HG03457 (cell line): ENCODE data around the gene TTLL6.
"Not testable (repeated sequence)": the region's sequence is repeated elsewhere in the genome, so short reads cannot be mapped to it uniquely, and the experiment has no call there.

Source experiments
- ATAC-seq: cut with Tn5 transposase; IDR thresholded peaks from one replicate; pipeline ENCODE4 v1.9.1; 2021; ENCODE audit warnings: moderate number of reproducible peaks; ENCODE audit not compliant: unreplicated experiment

TTLL6 gene

GRCh38 chr17:48816774-48817590, at the start of gene TTLL6:
Gene TTLL6 (minus strand): TSS chr17:48817229. CDS start chr17:48817072, 157 bp downstream.
- peak; percentile 76 for ATAC-seq

GRCh38 chr17:48860456-48860855, 43.4 kb upstream of the TTLL6 start:
- no peak for ATAC-seq

- ATAC-seq, result no peak
Measured at GRCh38 chr17:48860034-48860433, 43.0 kb upstream of the TTLL6 start.

- ATAC-seq, result no peak
Measured at GRCh38 chr17:48856122-48856821, 39.2 kb upstream of the TTLL6 start.

- no peak for ATAC-seq
Measured at GRCh38 chr17:48854774-48855476, 37.9 kb upstream of the TTLL6 start.

GRCh38 chr17:48850792-48851323, 33.8 kb upstream of the TTLL6 start:
- no peak for ATAC-seq

GRCh38 chr17:48843187-48843900, 26.3 kb upstream of the TTLL6 start:
- no peak for ATAC-seq

- ATAC-seq, result no peak
Measured at GRCh38 chr17:48842746-48843145, 25.7 kb upstream of the TTLL6 start.

- peak; percentile 54 for ATAC-seq
Measured at GRCh38 chr17:48841395-48841831, 24.4 kb upstream of the TTLL6 start.

GRCh38 chr17:48840441-48840840, 23.4 kb upstream of the TTLL6 start:
- no peak for ATAC-seq

- not testable (repeated sequence) for ATAC-seq
Measured at GRCh38 chr17:48837458-48837857, 20.4 kb upstream of the TTLL6 start.

GRCh38 chr17:48835971-48836370, 18.9 kb upstream of the TTLL6 start:
- ATAC-seq, result no peak

- ATAC-seq, result no peak
Measured at GRCh38 chr17:48834973-48835372, 17.9 kb upstream of the TTLL6 start.

GRCh38 chr17:48831549-48831883, 14.5 kb upstream of the TTLL6 start:
- peak; percentile 11 for ATAC-seq

- ATAC-seq, result peak; percentile 54
Measured at GRCh38 chr17:48830840-48831548, 14.0 kb upstream of the TTLL6 start, which contains the start of gene CALCOCO2. Gene CALCOCO2 (plus strand): TSS chr17:48831035. CDS start chr17:48841708, 10,673 bp downstream.

GRCh38 chr17:48825446-48826381, 8.7 kb upstream of the TTLL6 start:
- no peak for ATAC-seq

- ATAC-seq, result not testable (repeated sequence)
Measured at GRCh38 chr17:48820936-48821335, 3.9 kb upstream of the TTLL6 start.

GRCh38 chr17:48819466-48819865, 2.4 kb upstream of the TTLL6 start:
- no peak for ATAC-seq

GRCh38 chr17:48818361-48818841, 1.4 kb upstream of the TTLL6 start:
- ATAC-seq, result no peak
